ENCODE data around the gene LDLRAD3.

GRCh38 chr11:35990170-35990569 lies 46.3 kb downstream of the LDLRAD3 start:
- TF ChIP-seq CTCF (IDR thresholded peaks at IDR 0.05) (no peak), EP300 (IDR thresholded peaks at IDR 0.05) (no peak)

Measured in ovary (tissue), 3 donors.